ENCODE measurements around the gene HOXA5.

The HOXA5 gene

GRCh38 chr7:27115221-27116026 lies 28.1 kb downstream of the HOXA5 start:
- peak overlapping the region; percentile 75 for H3K4me3 ChIP-seq (ENCODE audit: low read depth, low read length)
- H3K4me1 ChIP-seq: no peaks in the 10 kb centered on the region
- TF ChIP-seq CTCF (IDR thresholded peaks at IDR 0.05): no peak
- H3K79me2 ChIP-seq: no peaks in the 10 kb centered on the region
- H3K36me3 ChIP-seq (ENCODE audit: control insufficient read depth, insufficient read depth, low read length): no peaks in the 10 kb centered on the region
- peak overlapping the region; percentile 43 for H3K27ac ChIP-seq
- H3K9ac ChIP-seq: no peak overlapping the region
- peak overlapping the region; percentile 72 for H3K4me2 ChIP-seq (ENCODE audit: low read length)
- no peak overlapping the region for H2AFZ ChIP-seq
- H3K9me3 ChIP-seq (ENCODE audit: control insufficient read depth, low read length): no peaks in the 10 kb centered on the region
- H3K27me3 ChIP-seq (ENCODE audit: control insufficient read depth, insufficient read depth, low read length): no peaks in the 10 kb centered on the region

- no peaks in the 10 kb centered on the region for H3K36me3 ChIP-seq (ENCODE audit: control insufficient read depth, insufficient read depth, low read length)
- peak overlapping the region; percentile 75 for H3K4me3 ChIP-seq (ENCODE audit: low read depth, low read length)
- H3K27ac ChIP-seq: no peak overlapping the region
- H3K4me1 ChIP-seq: no peaks in the 10 kb centered on the region
- H3K4me2 ChIP-seq (ENCODE audit: low read length): peak overlapping the region; percentile 72
- H3K27me3 ChIP-seq (ENCODE audit: control insufficient read depth, insufficient read depth, low read length): no peaks in the 10 kb centered on the region
- no peak overlapping the region for H3K9ac ChIP-seq
- H3K79me2 ChIP-seq: no peaks in the 10 kb centered on the region
- no peaks in the 10 kb centered on the region for H3K9me3 ChIP-seq (ENCODE audit: control insufficient read depth, low read length)
- no peak overlapping the region for H2AFZ ChIP-seq
- TF ChIP-seq CTCF (IDR thresholded peaks at IDR 0.05): no peak
Measured at GRCh38 chr7:27114881-27115220, 28.6 kb downstream of the HOXA5 start.

GRCh38 chr7:27113991-27114769 lies 29.3 kb downstream of the HOXA5 start:
- Histone ChIP-seq H2AFZ (no peak overlapping the region), H3K9me3 (ENCODE audit: control insufficient read depth, low read length) (no peaks in the 10 kb centered on the region), H3K4me3 (ENCODE audit: low read depth, low read length) (peak overlapping the region; percentile 61), H3K4me1 (no peaks in the 10 kb centered on the region), H3K4me2 (ENCODE audit: low read length) (peak overlapping the region; percentile 54), H3K9ac (no peak overlapping the region), H3K36me3 (ENCODE audit: control insufficient read depth, insufficient read depth, low read length) (no peaks in the 10 kb centered on the region), H3K27ac (peak overlapping the region; percentile 60), H3K27me3 (ENCODE audit: control insufficient read depth, insufficient read depth, low read length) (no peaks in the 10 kb centered on the region), H3K79me2 (no peaks in the 10 kb centered on the region)
- TF ChIP-seq CTCF (IDR thresholded peaks at IDR 0.05): no peak

GRCh38 chr7:27112955-27113949 lies 30.2 kb downstream of the HOXA5 start:
- TF ChIP-seq CTCF (IDR thresholded peaks at IDR 0.05): no peak
- Histone ChIP-seq H3K4me3 (ENCODE audit: low read depth, low read length) (peak overlapping the region; percentile 97), H3K27me3 (ENCODE audit: control insufficient read depth, insufficient read depth, low read length) (no peaks in the 10 kb centered on the region)

More at GRCh38 chr7:27112955-27113949, 30.2 kb downstream of the HOXA5 start:
- no peaks in the 10 kb centered on the region for H3K4me1 ChIP-seq
- no peaks in the 10 kb centered on the region for H3K79me2 ChIP-seq
- peak overlapping the region; percentile 2 for H2AFZ ChIP-seq
- no peaks in the 10 kb centered on the region for H3K36me3 ChIP-seq (ENCODE audit: control insufficient read depth, insufficient read depth, low read length)
- no peak overlapping the region for H3K9ac ChIP-seq
- peak overlapping the region; percentile 86 for H3K4me2 ChIP-seq (ENCODE audit: low read length)
- H3K27ac ChIP-seq: peak overlapping the region; percentile 55
- H3K9me3 ChIP-seq (ENCODE audit: control insufficient read depth, low read length): no peaks in the 10 kb centered on the region

Data from parathyroid adenoma (tissue), 2 donors.